ENCODE results near the gene NOP10. TPM values are rescaled to one million over a fixed set of nuclear protein-coding genes. Genes with fewer than 3 reads are reported as not detected.
A peak's percentile ranks its signal among the peaks of the same experiment; 100 is the strongest.
"Not testable (repeated sequence)": the region's sequence is repeated elsewhere in the genome, so short reads cannot be mapped to it uniquely, and the experiment has no call there.

The NOP10 gene
- total RNA-seq = 100 to 1,000 TPM in 3 of 4 donors, 10 to 100 TPM in 1; 41.1 to 166 (median 152) TPM

GRCh38 chr15:34342737-34343575 lies at the start of gene NOP10, which contains the start of gene NUTM1:
Gene NOP10, minus strand, starts transcription at chr15:34343136. Its CDS starts 63 bp downstream, at chr15:34343073.
Gene NUTM1, plus strand, starts transcription at chr15:34343315. Its CDS starts 382 bp downstream, at chr15:34343697.
- Histone ChIP-seq H3K27ac (peak within 1 kb of the TSS; percentile 89 to 99 (median 94)), H3K27me3 (no peaks in the 10 kb centered on the region), H3K4me3 (peak within 1 kb of the TSS; percentile 75 to 98 (median 87)), H3K36me3 (no peaks in the 10 kb centered on the region), H3K4me1 (peaks cover 0 to 26% (median 8%) of the 10 kb centered on the region in 4 donors), H3K9me3 (no peaks in the 10 kb centered on the region)
- DNase-seq = peak; percentile 93
- intact Hi-C loops (cut with DNase I; ENCODE audit: low total_unique reads) (loop anchor here (10.0 kb wide), 1 partner anchor 238 kb away; the partner anchor contains the start of genes EMC7 and PGBD4), in situ Hi-C loops (cut with MboI; ENCODE audit: low pct_ligation_motif_present in 1 of 4, low pct_unique_long_range_greater_than_20kb in 1 of 4, low sequenced_read_pairs in 3 of 4) (loop anchor here in 2 of 4 donors (10.0 to 25.0 kb wide), 2 partner anchors 98 to 256 kb away; no protein-coding TSS in a partner anchor)
- TF ChIP-seq POLR2AphosphoS5 (IDR thresholded peaks at IDR 0.05) = peak; percentile 87 to 93 (median 92)
- no peak for TF ChIP-seq EP300 (IDR thresholded peaks at IDR 0.05; ENCODE audit: low read depth)
- TF ChIP-seq POLR2A (IDR thresholded peaks at IDR 0.05) = peak; percentile 85
- TF ChIP-seq CTCF (IDR thresholded peaks at IDR 0.05) = peak; percentile 91 to 99 (median 97)
- WGBS, 2 donors (ENCODE audit: low coverage in 1 of 2) = 1 to 2% methylated on average over 15 to 38 of the region's 38 CpGs

- no CpG with 5 or more reads among the region's 16 CpGs for WGBS, 2 donors (ENCODE audit: low coverage in 1 of 2)
Measured at GRCh38 chr15:34389594-34390086, 46.7 kb upstream of the NOP10 start.

GRCh38 chr15:34381829-34382521 lies 39.0 kb upstream of the NOP10 start:
- H3K27me3 ChIP-seq; H3K9me3 ChIP-seq; in situ Hi-C loops (cut with MboI; ENCODE audit: low pct_ligation_motif_present in 1 of 4, low pct_unique_long_range_greater_than_20kb in 1 of 4, low sequenced_read_pairs in 3 of 4); H3K36me3 ChIP-seq; intact Hi-C loops (cut with DNase I; ENCODE audit: low total_unique reads); H3K4me3 ChIP-seq; DNase-seq; H3K4me1 ChIP-seq; H3K27ac ChIP-seq: not testable (repeated sequence)
- no CpG with 5 or more reads among the region's 19 CpGs for WGBS, 2 donors (ENCODE audit: low coverage in 1 of 2)

More at GRCh38 chr15:34389594-34390086, 46.7 kb upstream of the NOP10 start:
- H3K36me3 ChIP-seq; intact Hi-C loops (cut with DNase I; ENCODE audit: low total_unique reads); H3K27me3 ChIP-seq; H3K4me3 ChIP-seq; H3K4me1 ChIP-seq; in situ Hi-C loops (cut with MboI; ENCODE audit: low pct_ligation_motif_present in 1 of 4, low pct_unique_long_range_greater_than_20kb in 1 of 4, low sequenced_read_pairs in 3 of 4); H3K9me3 ChIP-seq; H3K27ac ChIP-seq; DNase-seq: not testable (repeated sequence)

- H3K27me3 ChIP-seq; intact Hi-C loops (cut with DNase I; ENCODE audit: low total_unique reads); H3K4me1 ChIP-seq; H3K4me3 ChIP-seq; DNase-seq; H3K36me3 ChIP-seq; in situ Hi-C loops (cut with MboI; ENCODE audit: low pct_ligation_motif_present in 1 of 4, low pct_unique_long_range_greater_than_20kb in 1 of 4, low sequenced_read_pairs in 3 of 4); H3K27ac ChIP-seq; H3K9me3 ChIP-seq: not testable (repeated sequence)
- WGBS, 2 donors (ENCODE audit: low coverage in 1 of 2) = 94% methylated on average over 4 of the region's 4 CpGs; no CpG with 5 or more reads in 1 of the 2 donors
Measured at GRCh38 chr15:34380491-34380890, 37.6 kb upstream of the NOP10 start.

- in situ Hi-C loops (cut with MboI; ENCODE audit: low pct_ligation_motif_present in 1 of 4, low pct_unique_long_range_greater_than_20kb in 1 of 4, low sequenced_read_pairs in 3 of 4) = loop anchor here in 1 of 4 donors (10.0 kb wide), 1 partner anchor 122 kb away; no protein-coding TSS in a partner anchor
- no peak overlapping the region for H3K27ac ChIP-seq
- intact Hi-C loops (cut with DNase I; ENCODE audit: low total_unique reads) = no loop called here
- TF ChIP-seq EP300 (IDR thresholded peaks at IDR 0.05; ENCODE audit: low read depth) (no peak), CTCF (IDR thresholded peaks at IDR 0.05) (no peak), POLR2AphosphoS5 (IDR thresholded peaks at IDR 0.05) (no peak), POLR2A (IDR thresholded peaks at IDR 0.05) (no peak)
- no peak for DNase-seq
- H3K9me3 ChIP-seq = no peaks in the 10 kb centered on the region
- WGBS, 2 donors (ENCODE audit: low coverage in 1 of 2) = 90 to 96% methylated on average over 2 of the region's 2 CpGs
- no peak overlapping the region for H3K4me3 ChIP-seq
- no peaks in the 10 kb centered on the region for H3K4me1 ChIP-seq
- no peaks in the 10 kb centered on the region for H3K27me3 ChIP-seq
- H3K36me3 ChIP-seq = no peaks in the 10 kb centered on the region
Measured at GRCh38 chr15:34376856-34377255, 33.9 kb upstream of the NOP10 start.

GRCh38 chr15:34375541-34375940 lies 32.6 kb upstream of the NOP10 start:
- 86 to 100% methylated on average over 2 of the region's 2 CpGs for WGBS, 2 donors (ENCODE audit: low coverage in 1 of 2)
- H3K4me3 ChIP-seq; H3K9me3 ChIP-seq; H3K27ac ChIP-seq; H3K36me3 ChIP-seq; H3K4me1 ChIP-seq; DNase-seq; H3K27me3 ChIP-seq; intact Hi-C loops (cut with DNase I; ENCODE audit: low total_unique reads): not testable (repeated sequence)
- in situ Hi-C loops (cut with MboI; ENCODE audit: low pct_ligation_motif_present in 1 of 4, low pct_unique_long_range_greater_than_20kb in 1 of 4, low sequenced_read_pairs in 3 of 4) = loop anchor here in 1 of 4 donors (10.0 kb wide), 1 partner anchor 121 kb away; no protein-coding TSS in a partner anchor
